Measurements from ENCODE around the gene SHE.

Gene SHE

GRCh38 chr1:154547105-154547732, 45.0 kb upstream of the SHE start:
- H3K27me3 ChIP-seq (replicated peaks; ENCODE audit: insufficient read depth, low read length) = no peaks in the 10 kb centered on the region
- H3K36me3 ChIP-seq (replicated peaks; ENCODE audit: insufficient read depth, low read length) = peaks cover 14% of the 10 kb centered on the region
- H3K79me2 ChIP-seq (ENCODE audit: low read length) = no peaks in the 10 kb centered on the region
- no peak for DNase-seq
- no peak overlapping the region for H3K27ac ChIP-seq (ENCODE audit: low read length)
- H2AFZ ChIP-seq (ENCODE audit: low read length) = no peak overlapping the region
- H3F3A ChIP-seq (ENCODE audit: insufficient read depth, low read length) = peaks cover 7% of the 10 kb centered on the region; the same call in 1 of the 2 replicates
- H3K9me3 ChIP-seq (replicated peaks; ENCODE audit: insufficient read depth, low read length) = no peaks in the 10 kb centered on the region
- TF ChIP-seq EZH2 (optimal IDR thresholded peaks at IDR 0.05; ENCODE audit: low read depth, low read length) = no peak
- no peak for TF ChIP-seq EZH2phosphoT487 (IDR thresholded peaks at IDR 0.05; ENCODE audit: low read length)
- no peak for TF ChIP-seq CTCF (IDR thresholded peaks at IDR 0.05; ENCODE audit: low read length)
- no peak overlapping the region for H3K4me2 ChIP-seq (ENCODE audit: low read depth, low read length)
- no peak overlapping the region for H3K4me3 ChIP-seq (ENCODE audit: low read length)
- no peaks in the 10 kb centered on the region for H3K9me2 ChIP-seq (replicated peaks; ENCODE audit: insufficient read depth, low read length)
- H3K9ac ChIP-seq (ENCODE audit: low read length) = no peak overlapping the region
- 0 out of 2 replicates have a peak, but pooled peaks cover 5% of the 10 kb centered on the region for H4K20me1 ChIP-seq (ENCODE audit: insufficient read depth, low read length)
- peaks cover 19% of the 10 kb centered on the region for H3K4me1 ChIP-seq (ENCODE audit: low read length)

DNA sequence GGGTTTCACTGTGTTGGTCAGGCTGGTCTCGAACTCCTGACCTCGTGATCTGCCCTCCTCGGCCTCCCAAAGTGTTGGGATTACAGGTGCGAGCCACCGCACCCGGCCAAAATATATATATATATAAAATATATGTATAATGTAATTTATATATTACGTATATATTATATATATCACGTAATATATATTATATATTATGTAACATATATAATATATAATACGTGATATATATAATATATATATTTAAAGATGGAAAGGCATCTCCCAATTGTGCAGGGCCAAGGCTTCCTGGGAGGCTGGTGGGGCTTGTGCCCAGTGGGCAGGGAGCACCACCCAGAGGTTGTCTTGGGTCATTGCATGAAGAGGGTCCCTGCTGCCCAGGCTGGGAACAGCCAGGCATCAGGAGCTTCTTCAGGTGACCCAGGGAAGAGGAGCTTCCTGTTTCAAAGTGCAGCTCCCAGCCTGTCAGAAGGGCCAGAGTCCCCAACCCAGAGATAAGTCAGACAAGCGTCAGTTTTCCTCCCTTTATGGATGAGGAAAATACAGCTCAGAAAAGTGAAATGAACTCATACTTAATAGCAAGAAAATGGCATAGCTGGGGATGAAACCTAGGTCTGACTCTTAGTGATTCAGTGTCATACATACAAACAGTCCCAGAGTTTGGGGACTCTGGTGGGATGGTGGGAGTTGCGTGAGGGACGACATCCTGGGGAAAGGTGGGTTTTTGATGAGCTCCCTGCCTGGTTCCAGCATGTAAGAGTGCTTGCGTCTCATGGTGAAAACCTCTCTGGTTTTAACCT, 44.3 kb upstream of the SHE start:
- Histone ChIP-seq H3F3A (ENCODE audit: insufficient read depth, low read length) (peaks cover 7% of the 10 kb centered on the region; the same call in 1 of the 2 replicates), H3K27me3 (replicated peaks; ENCODE audit: insufficient read depth, low read length) (no peaks in the 10 kb centered on the region), H3K9me3 (replicated peaks; ENCODE audit: insufficient read depth, low read length) (no peaks in the 10 kb centered on the region), H4K20me1 (ENCODE audit: insufficient read depth, low read length) (0 out of 2 replicates have a peak, but pooled peaks cover 5% of the 10 kb centered on the region), H3K4me3 (ENCODE audit: low read length) (no peak overlapping the region), H3K9ac (ENCODE audit: low read length) (no peak overlapping the region), H3K9me2 (replicated peaks; ENCODE audit: insufficient read depth, low read length) (no peaks in the 10 kb centered on the region), H3K4me1 (ENCODE audit: low read length) (peaks cover 14% of the 10 kb centered on the region), H2AFZ (ENCODE audit: low read length) (no peak overlapping the region), H3K27ac (ENCODE audit: low read length) (no peak overlapping the region), H3K79me2 (ENCODE audit: low read length) (no peaks in the 10 kb centered on the region), H3K4me2 (ENCODE audit: low read depth, low read length) (no peak overlapping the region), H3K36me3 (replicated peaks; ENCODE audit: insufficient read depth, low read length) (peaks cover 8% of the 10 kb centered on the region)
- no peak for TF ChIP-seq EZH2 (optimal IDR thresholded peaks at IDR 0.05; ENCODE audit: low read depth, low read length)
- peak; percentile 80 for TF ChIP-seq CTCF (IDR thresholded peaks at IDR 0.05; ENCODE audit: low read length)
- peak; percentile 70 for DNase-seq

GRCh38 chr1:154541231-154541630, 39.0 kb upstream of the SHE start:
- no peaks in the 10 kb centered on the region for H3K27me3 ChIP-seq (replicated peaks; ENCODE audit: insufficient read depth, low read length)
- H3K4me1 ChIP-seq (ENCODE audit: low read length) = no peaks in the 10 kb centered on the region

More at GRCh38 chr1:154541231-154541630, 39.0 kb upstream of the SHE start:
- H3K9ac ChIP-seq (ENCODE audit: low read length) = no peak overlapping the region
- no peaks in the 10 kb centered on the region for H4K20me1 ChIP-seq (ENCODE audit: insufficient read depth, low read length)
- no peak for TF ChIP-seq EZH2 (optimal IDR thresholded peaks at IDR 0.05; ENCODE audit: low read depth, low read length)
- no peak for TF ChIP-seq CTCF (IDR thresholded peaks at IDR 0.05; ENCODE audit: low read length)
- TF ChIP-seq EZH2phosphoT487 (IDR thresholded peaks at IDR 0.05; ENCODE audit: low read length) = no peak
- no peaks in the 10 kb centered on the region for H3K79me2 ChIP-seq (ENCODE audit: low read length)
- no peaks in the 10 kb centered on the region for H3K9me2 ChIP-seq (replicated peaks; ENCODE audit: insufficient read depth, low read length)
- H3K36me3 ChIP-seq (replicated peaks; ENCODE audit: insufficient read depth, low read length) = no peaks in the 10 kb centered on the region
- H3F3A ChIP-seq (ENCODE audit: insufficient read depth, low read length) = no peaks in the 10 kb centered on the region
- no peak for DNase-seq
- no peak overlapping the region for H3K4me3 ChIP-seq (ENCODE audit: low read length)
- no peak overlapping the region for H2AFZ ChIP-seq (ENCODE audit: low read length)
- H3K4me2 ChIP-seq (ENCODE audit: low read depth, low read length) = no peak overlapping the region
- H3K9me3 ChIP-seq (replicated peaks; ENCODE audit: insufficient read depth, low read length) = no peaks in the 10 kb centered on the region
- no peak overlapping the region for H3K27ac ChIP-seq (ENCODE audit: low read length)
